Glomerular visceral epithelial cell (primary cell): Measurements from ENCODE around the gene WASHC3.
"Not testable (repeated sequence)": the region's sequence is repeated elsewhere in the genome, so short reads cannot be mapped to it uniquely, and the experiment has no call there.

Source experiments
- DNase-seq: peaks from one replicate; pipeline ENCODE4 v3.0.0-alpha.2; 2016; ENCODE audit errors: extremely low spot score

Gene WASHC3

GRCh38 chr12:102061560-102062418, at the start of gene WASHC3:
TSS of gene WASHC3 (minus strand) at chr12:102061991. CDS start at chr12:102061962, 29 bp downstream.
- peak; percentile 88 for DNase-seq

DNA sequence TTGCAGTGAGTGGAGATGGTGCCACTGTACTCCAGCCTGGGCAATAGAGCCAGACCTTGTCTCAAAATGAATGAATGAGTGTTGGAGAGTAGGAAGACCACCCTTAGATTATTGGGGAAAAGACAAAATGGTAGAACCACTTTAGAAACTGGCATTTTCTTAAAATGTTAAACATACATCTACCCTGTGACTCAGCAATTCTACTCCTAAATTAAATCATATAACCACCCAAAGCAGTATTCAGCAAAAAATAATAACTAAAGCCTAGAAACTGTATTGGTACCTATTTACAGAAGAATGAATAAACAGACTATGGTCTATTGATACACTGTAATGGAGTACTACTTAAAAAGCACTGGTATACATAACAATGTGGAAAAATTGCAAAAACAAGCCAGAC, 49.0 kb upstream of the WASHC3 start:
- DNase-seq: no peak

DNA sequence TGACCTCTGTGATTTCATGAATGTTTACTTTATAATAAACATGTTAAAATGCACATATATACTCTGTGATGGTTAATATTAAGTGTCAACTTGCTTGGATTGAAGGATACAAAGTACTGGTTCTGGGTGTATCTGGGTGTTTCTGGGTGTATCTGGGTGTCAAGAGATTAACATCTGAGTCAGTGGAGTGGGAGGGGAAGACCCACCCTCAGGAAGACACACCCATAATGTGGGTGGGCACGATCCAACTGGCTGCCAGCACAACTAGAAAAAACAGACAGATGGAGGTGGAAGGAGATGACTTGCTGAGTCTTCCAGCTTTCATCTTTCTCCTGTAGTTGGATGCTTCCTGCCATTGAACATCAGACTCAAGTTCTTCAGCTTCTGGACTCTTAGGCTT, 46.2 kb upstream of the WASHC3 start:
- DNase-seq: no peak

- DNase-seq: no peak
Observed at GRCh38 chr12:102106905-102107304, 45.1 kb upstream of the WASHC3 start.

GRCh38 chr12:102096855-102097254, 35.1 kb upstream of the WASHC3 start:
- no peak for DNase-seq

DNA sequence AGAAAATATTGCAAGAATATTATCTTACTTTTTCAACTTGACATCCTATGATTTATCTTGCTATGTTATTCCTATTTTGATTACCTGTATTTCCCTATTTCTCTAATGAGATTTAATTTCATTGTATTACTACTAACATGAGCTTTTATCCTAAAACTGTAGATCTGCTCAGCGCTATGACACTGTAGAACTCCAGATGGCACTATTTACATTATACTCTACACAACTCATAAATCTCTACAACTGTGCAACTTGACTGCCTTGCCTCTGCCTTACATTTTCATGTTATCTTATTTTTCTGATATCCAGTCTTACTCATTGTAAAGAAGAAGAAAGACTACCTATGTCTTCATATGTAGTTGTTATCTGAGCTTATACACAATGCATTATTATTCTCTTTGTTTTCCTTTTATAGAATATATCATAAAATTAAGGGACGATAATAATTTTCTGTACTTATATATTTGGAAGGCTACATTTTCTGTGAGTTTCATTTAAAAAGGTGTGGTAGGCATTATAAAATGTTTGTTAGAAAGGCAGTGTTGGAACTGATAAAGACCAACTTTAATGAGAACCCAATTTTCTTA, 34.0 kb upstream of the WASHC3 start:
- DNase-seq: peak; percentile 15

DNA sequence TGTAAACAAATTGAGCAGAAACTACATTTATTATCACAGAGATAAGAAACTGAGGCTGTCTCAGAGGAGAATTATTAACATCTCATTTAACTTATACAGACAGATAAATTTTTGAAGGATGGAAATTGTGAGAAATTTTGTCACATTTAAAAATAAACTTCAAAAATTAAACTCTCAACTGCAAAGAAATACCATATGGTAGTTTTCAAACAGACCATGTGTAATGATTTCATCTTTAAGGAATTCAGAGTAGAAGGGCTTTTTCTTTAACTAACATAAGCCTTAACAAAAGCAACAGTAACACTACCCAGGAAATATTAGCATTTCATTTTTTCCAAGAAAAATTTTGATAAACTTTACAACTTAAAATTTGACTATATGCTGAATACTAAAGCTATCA, 31.5 kb upstream of the WASHC3 start:
- no peak for DNase-seq

- DNase-seq: not testable (repeated sequence)
Observed at GRCh38 chr12:102089228-102089835, 27.5 kb upstream of the WASHC3 start.

GRCh38 chr12:102080842-102081241, 19.1 kb upstream of the WASHC3 start:
- DNase-seq: no peak

- not testable (repeated sequence) for DNase-seq
Observed at GRCh38 chr12:102072092-102072491, 10.3 kb upstream of the WASHC3 start.

DNA sequence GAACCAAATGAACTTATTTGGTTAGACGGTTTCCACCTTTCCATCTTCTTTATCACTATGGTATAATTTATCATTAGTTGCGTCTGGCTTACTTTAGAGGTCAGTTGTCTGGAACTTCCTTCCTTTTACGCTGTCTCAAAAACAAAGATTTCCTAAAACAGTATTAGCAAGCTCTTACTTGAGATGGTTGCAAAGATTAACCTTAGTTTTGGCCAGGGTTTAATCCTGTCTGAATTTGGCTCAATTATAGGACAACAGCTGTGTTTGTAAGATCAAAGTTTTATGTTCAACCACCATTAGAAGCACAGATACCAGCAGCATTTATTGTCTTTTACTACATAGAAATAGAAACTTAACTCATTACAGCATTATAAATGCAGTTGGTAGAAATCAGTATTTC, 7.9 kb upstream of the WASHC3 start:
- DNase-seq: no peak

- DNase-seq: no peak
Observed at GRCh38 chr12:102067574-102068258, 5.9 kb upstream of the WASHC3 start.

GRCh38 chr12:102064476-102064875, 2.7 kb upstream of the WASHC3 start:
- DNase-seq: no peak

DNA sequence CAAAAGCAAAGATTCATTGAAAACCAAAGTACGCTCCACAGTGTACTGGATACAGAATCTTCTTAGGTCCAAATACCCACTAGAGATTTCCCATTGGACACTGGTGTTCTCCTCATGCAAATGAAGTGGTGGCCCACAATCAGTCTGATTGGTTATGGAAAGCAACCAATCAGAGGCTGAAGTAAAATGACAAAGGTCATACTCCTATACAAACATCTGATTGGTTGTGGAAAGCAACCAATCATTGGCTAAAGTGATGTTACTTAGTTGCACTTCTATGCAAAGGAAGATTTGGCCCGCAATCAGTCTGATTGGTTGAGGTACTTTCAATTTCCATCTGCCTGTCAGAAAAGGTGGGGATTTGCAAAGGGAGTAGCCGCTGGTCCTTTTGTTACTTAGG, 1.3 kb upstream of the WASHC3 start:
- no peak for DNase-seq

DNA sequence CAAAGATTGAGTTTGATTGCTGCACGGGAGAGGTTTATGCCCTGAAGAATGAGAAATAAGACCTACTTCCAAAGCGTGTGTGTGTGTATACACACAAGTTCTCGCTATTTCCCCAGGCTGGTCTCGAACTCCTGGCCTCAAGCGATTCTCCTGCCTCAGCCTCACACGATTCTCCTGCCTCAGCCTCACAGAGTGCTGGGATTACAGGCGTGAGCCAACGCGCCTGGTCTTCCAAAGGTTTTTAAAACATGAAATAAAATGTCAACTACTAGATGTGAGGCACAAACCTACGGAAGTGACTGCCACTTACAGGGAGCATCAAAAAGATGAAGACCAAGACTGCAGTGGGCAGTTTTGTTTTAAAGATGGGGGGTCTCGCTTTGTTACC, 622 bp upstream of the WASHC3 start:
- no peak for DNase-seq

DNA sequence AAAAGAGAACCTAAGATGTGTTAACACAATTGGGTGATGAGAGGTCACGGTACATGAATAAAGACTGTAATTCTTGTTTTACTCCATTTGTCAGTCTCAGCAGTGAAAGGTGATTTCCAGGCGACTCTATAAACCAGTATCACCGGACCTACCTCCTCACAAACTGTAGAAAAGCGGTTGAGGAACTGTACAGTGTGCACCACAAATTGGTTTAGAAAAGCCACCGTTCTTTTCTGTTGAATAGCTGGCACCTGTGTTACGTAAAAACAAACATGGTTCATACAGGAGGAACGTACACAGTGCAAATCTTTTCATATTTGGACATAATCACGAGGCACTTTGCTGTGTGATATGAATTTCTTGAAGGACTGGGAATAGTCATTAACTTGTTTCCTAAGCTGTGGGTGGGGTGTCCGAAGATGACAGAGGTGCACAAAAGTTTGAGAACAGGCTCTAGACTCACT, 663 bp downstream of the WASHC3 start:
- peak; percentile 4 for DNase-seq

GRCh38 chr12:102059343-102059742, 2.4 kb downstream of the WASHC3 start:
- no peak for DNase-seq

- no peak for DNase-seq
Observed at GRCh38 chr12:102054345-102054744, 7.4 kb downstream of the WASHC3 start.

- no peak for DNase-seq
Observed at GRCh38 chr12:102053062-102053349, 8.8 kb downstream of the WASHC3 start.

DNA sequence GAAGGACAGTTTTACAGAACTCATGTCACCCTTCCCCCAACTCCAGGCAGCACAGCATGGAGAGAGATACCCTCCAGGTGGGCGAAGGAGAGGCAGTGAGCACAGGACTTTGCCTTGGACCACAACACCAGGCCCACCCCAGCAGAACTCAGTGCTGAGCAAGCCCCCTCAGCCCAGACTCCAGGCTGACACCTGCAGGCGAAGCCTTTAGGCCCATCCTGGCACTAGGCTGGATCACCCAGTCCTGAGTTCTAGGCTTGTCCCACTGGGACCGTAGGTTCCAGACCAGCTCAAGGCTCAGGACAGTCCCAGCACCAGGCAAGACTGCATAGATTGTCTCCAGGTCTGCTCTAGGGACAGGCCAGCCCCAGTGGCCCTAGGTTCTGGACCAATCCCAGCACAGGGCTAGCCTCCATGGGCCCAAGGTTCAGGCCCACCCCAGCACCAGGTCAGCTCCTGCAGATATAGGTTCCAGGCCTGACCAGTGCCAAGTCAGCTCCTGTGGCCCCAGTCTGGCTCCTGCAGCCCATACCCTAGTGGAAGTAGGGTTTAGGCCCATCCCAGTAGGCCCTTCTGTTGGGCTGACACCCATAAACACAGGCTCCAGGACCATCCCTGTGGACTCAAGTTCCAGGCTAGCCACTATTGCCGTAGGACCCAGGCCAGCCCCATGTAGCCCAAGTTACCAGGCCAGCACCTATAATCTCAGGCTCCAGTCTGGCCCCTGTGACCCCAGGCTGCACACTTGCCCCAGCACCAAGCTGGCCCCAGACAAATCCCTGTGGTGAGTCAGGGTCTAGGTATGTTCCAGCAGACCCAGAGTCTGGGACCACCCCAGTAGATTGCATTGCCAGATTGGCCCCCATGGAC, 9.4 kb downstream of the WASHC3 start:
- no peak for DNase-seq

DNA sequence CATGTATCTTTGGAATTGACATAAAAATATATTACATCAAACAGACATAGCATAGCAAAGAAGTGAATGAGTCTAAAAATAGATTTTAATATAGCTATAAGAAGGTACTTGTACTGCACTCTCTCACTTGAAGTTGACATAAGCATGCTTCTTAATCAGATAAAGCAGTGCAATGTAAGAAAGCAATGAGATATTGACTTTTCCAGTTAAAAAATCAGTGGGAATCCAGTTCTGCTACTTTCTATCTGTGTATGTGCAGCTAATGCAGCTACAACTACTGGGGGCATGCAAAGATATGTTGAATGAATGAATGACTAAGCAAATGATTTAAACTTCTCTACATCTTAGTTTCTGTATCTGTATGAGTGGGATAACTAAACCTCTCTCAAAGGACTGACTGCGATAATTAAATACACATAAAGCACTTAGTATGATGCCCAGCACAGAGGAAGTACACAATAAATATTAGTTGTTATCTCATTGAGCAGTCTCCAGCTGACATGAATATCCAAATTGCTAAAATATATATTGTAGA, 10.3 kb downstream of the WASHC3 start:
- DNase-seq: no peak
